GM12878 (cell line): ENCODE measurements around the gene PTGER4. TPM values are rescaled to one million over a fixed set of nuclear protein-coding genes. Genes with fewer than 3 reads are reported as not detected.

Experiments
- ATAC-seq: fragments of 200-7000 bp; cut with Tn5 transposase; 3 replicates; pipeline ENCODE4 v1.9.1; 2020; ENCODE audit warnings: mild to moderate bottlenecking, moderate library complexity
- BruUV-seq: library from RNA; stranded (reverse); fragments of 400-500 nt; replicated peaks from 2 replicates; lab custom pipeline; 2021; lab: Mats Ljungman, UMichigan
- CTCF ChIA-PET: fragments of 300-600 bp; sonication (Branson Sonifier 250); formaldehyde crosslinking; extraction: SDS; loops from one replicate; lab custom pipeline; 2021; ENCODE audit warnings: inconsistent platforms; lab: Yijun Ruan, JAX
- POLR2A ChIA-PET: fragments of 350-600 bp; formaldehyde crosslinking; extraction: SDS; loops from one replicate; lab custom pipeline; 2021; ENCODE audit warnings: inconsistent platforms; lab: Charles Lee
- RAD21 ChIA-PET: fragments of 300-600 bp; sonication (Branson Sonifier 250); formaldehyde crosslinking; loops from one replicate; lab custom pipeline; 2023; ENCODE audit warnings: antibody characterized with exemption; ENCODE audit not compliant: unreplicated experiment; lab: Charles Lee
- SMC1A ChIA-PET: fragments of 300-600 bp; sonication (Branson Sonifier 250); formaldehyde crosslinking; loops from one replicate; lab custom pipeline; 2023; ENCODE audit not compliant: unreplicated experiment, uncharacterized antibody; lab: Charles Lee
- DNase-seq: peaks from one replicate; pipeline ENCODE4 v3.0.0-alpha.2; 2011; ENCODE audit warnings: low read depth, low spot score
- FAIRE-seq: peaks from 3 replicates; lab custom pipeline; 2011; peaks lifted over from hg19 to GRCh38; lab: Jason Lieb, UNC
- H2AFZ ChIP-seq: 2 replicates; pipeline ENCODE4 v1.6.0; 2011; ENCODE audit warnings: low read depth, low read length, control low read depth; ENCODE audit not compliant: control insufficient read depth
- H3K27ac ChIP-seq: 2 replicates; pipeline ENCODE4 v1.5.1; 2011; ENCODE audit warnings: control low read depth; ENCODE audit not compliant: control insufficient read depth, insufficient read depth
- H3K27me3 ChIP-seq, 2 experiments: replicated peaks in 1 of 2; 2 replicates each; pipeline versions ENCODE4 v1.6.0 to v1.6.1; 2011; ENCODE audit warnings: low read length in 1 of 2; ENCODE audit not compliant: control insufficient read depth in 2 of 2, insufficient read depth in 2 of 2
- H3K36me3 ChIP-seq, 2 experiments: 2 replicates each; pipeline ENCODE4 v1.5.1; 2011; ENCODE audit warnings: low read length in 1 of 2; ENCODE audit not compliant: control insufficient read depth in 2 of 2, insufficient read depth in 2 of 2
- H3K4me1 ChIP-seq: 2 replicates; pipeline ENCODE4 v1.6.1; 2011; ENCODE audit warnings: mild to moderate bottlenecking, low read length, moderate library complexity, mixed read lengths; ENCODE audit not compliant: control insufficient read depth, insufficient read depth
- H3K4me2 ChIP-seq: 2 replicates; pipeline ENCODE4 v1.6.0; 2011; ENCODE audit warnings: control low read depth; ENCODE audit not compliant: control insufficient read depth, insufficient read depth
- H3K4me3 ChIP-seq: fragments of 200-600 bp; sonication (generic); 2 replicates; pipeline ENCODE4 v1.5.1; 2016
- H3K79me2 ChIP-seq: 2 replicates; pipeline ENCODE4 v1.6.0; 2011; ENCODE audit warnings: low read length; ENCODE audit not compliant: control insufficient read depth, insufficient read depth
- H3K9ac ChIP-seq: 2 replicates; pipeline ENCODE4 v1.8.0; 2011; ENCODE audit warnings: low read length, control low read depth, mixed read lengths; ENCODE audit not compliant: control insufficient read depth, insufficient read depth
- H3K9me3 ChIP-seq: replicated peaks from 3 replicates; pipeline ENCODE4 v1.5.1; 2011; ENCODE audit warnings: mild to moderate bottlenecking, low read length; ENCODE audit not compliant: control insufficient read depth, insufficient read depth
- H4K20me1 ChIP-seq: 2 replicates; pipeline ENCODE4 v1.6.0; 2011; ENCODE audit not compliant: control insufficient read depth, insufficient read depth
- EZH2 ChIP-seq: IDR thresholded peaks from 2 replicates; pipeline ENCODE4 v1.6.1; 2012; ENCODE audit warnings: low read depth, mild to moderate bottlenecking, control low read depth, inconsistent platforms, low read length, borderline replicate concordance; ENCODE audit not compliant: control insufficient read depth
- GATAD2B ChIP-seq: fragments of 450-650 bp; conservative IDR thresholded peaks from 2 replicates; pipeline ENCODE4 v1.6.1; 2017; ENCODE audit warnings: low read depth, mild to moderate bottlenecking, moderate library complexity
- IKZF2 ChIP-seq, 2 experiments: fragments of 450-650 bp; IDR thresholded peaks; 2 replicates each; pipeline ENCODE4 v1.6.1; 2017; ENCODE audit warnings: mild to moderate bottlenecking in 2 of 2, moderate library complexity in 2 of 2
- POU2F2 ChIP-seq: IDR thresholded peaks from 3 replicates; pipeline ENCODE4 v1.6.1; 2011; ENCODE audit warnings: low read depth, mild to moderate bottlenecking, low read length, borderline replicate concordance
- PRDM15 ChIP-seq: fragments of 450-650 bp; formaldehyde crosslinking; IDR thresholded peaks from 2 replicates; pipeline ENCODE4 v1.4.0; 2020; ENCODE audit warnings: mild to moderate bottlenecking, moderate library complexity
- RAD51 ChIP-seq: fragments of 450-650 bp; IDR thresholded peaks from 2 replicates; pipeline ENCODE4 v1.6.1; 2016; ENCODE audit warnings: moderate library complexity, mild to moderate bottlenecking, inconsistent platforms
- RUNX3 ChIP-seq: IDR thresholded peaks from 2 replicates; pipeline ENCODE4 v1.6.1; 2012; ENCODE audit warnings: low read length, inconsistent platforms
- SP1 ChIP-seq: IDR thresholded peaks from one replicate; pipeline ENCODE4 v1.6.1; 2011; ENCODE audit warnings: low read depth, low read length
- SUPT20H ChIP-seq: IDR thresholded peaks from 2 replicates; pipeline ENCODE4 v1.6.1; 2011; ENCODE audit warnings: low read depth, mild to moderate bottlenecking, low read length, moderate library complexity, borderline replicate concordance; ENCODE audit not compliant: control insufficient read depth
- ZNF274 ChIP-seq: IDR thresholded peaks from one replicate; pipeline ENCODE4 v1.8.0; 2011; ENCODE audit not compliant: insufficient read length, insufficient read depth
- in situ Hi-C: fragments of 300-500 bp; cut with MboI; formaldehyde crosslinking; loops from 9 replicates; pipeline ENCODE4 v1.14.3; 2018; ENCODE audit warnings: mixed read lengths
- intact Hi-C: fragments of 100-400 bp; cut with micrococcal nuclease; formaldehyde crosslinking; loops from one replicate; pipeline ENCODE4 v1.14.2; 2022; ENCODE audit not compliant: unreplicated experiment
- polyA plus RNA-seq, 11 experiments: library from polyadenylated mRNA; depleted of rRNA in 4 of 11; unstranded in 6 of 11; stranded (reverse) in 5 of 11; fragments of >200 nt; fragmentation: Nextera tagmentation in 4 of 11; fragmentation: Illumina TruSeq in 1 of 11; extraction: Ambion mirVana in 4 of 11; extraction: Trizol in 1 of 11; gene quantifications; 1 replicate in 1 of 11; 2 replicates in 10 of 11; pipeline versions ENCODE4 v1.2.1 to v1.2.3, GENCODE V29; 2011 to 2016; ENCODE audit warnings: inconsistent platforms in 2 of 11, missing spikeins in 2 of 11, low read depth in 1 of 11
- total RNA-seq, 4 experiments: library from RNA; depleted of rRNA in 3 of 4; stranded (reverse); fragments of >200 nt in 3 of 4; fragmentation: Illumina TruSeq in 1 of 4; extraction: Trizol in 1 of 4; gene quantifications; 2 replicates each; pipeline versions ENCODE4 v1.2.1 to v1.2.3, GENCODE V29; 2013 to 2021
- TF ChIP-seq, protein P1 (sequence below): IDR thresholded peaks from 2 replicates; pipeline ENCODE4 v1.6.1; 2011; ENCODE audit warnings: low read depth, mild to moderate bottlenecking, low read length, moderate library complexity, borderline replicate concordance; ENCODE audit errors: extremely low read depth
- TF ChIP-seq, protein P2 (sequence below): fragments of 450-650 bp; IDR thresholded peaks from 2 replicates; pipeline ENCODE4 v1.6.1; 2018; ENCODE audit warnings: mild to moderate bottlenecking, low read depth, moderate library complexity; ENCODE audit not compliant: partially characterized antibody
- TF ChIP-seq, protein P3 (sequence below): IDR thresholded peaks from 2 replicates; pipeline ENCODE4 v1.6.1; 2012; ENCODE audit warnings: mild to moderate bottlenecking, low read depth, low read length

The PTGER4 gene
- total and polyA plus RNA-seq, 10 of the 15 experiments (the other 5 are each of a cell fraction or from before 2014, with no cell fraction given), result 0.15 to 3.7 (median 0.62) TPM

DNA sequence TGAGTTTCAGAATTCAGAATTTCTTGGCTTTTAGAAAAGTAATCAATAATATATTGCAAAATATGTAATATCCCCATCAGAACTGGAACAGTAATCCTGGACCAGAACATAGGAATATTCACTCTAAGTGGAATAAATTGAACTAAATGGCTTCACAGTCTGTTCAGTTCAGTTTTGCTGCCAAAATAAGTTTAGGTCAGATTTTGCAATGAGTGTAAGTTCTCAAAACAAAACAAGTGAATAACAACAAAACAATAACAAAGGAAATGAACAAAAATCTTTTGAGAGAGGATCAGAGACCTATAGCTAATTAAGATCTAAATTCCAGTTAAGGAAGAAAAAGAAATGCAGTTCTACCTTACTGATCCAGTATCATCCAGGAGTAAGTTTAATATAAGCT is 9.3 kb downstream of the PTGER4 start:
- Histone ChIP-seq H3K4me2 (no peak overlapping the region), H3K27me3 (no peaks in the 10 kb centered on the region), H3K27ac (no peak overlapping the region), H3K9ac (no peak overlapping the region), H3K36me3 (no peaks in the 10 kb centered on the region), H3K79me2 (no peaks in the 10 kb centered on the region), H3K4me1 (no peaks in the 10 kb centered on the region), H3K4me3 (no peak overlapping the region), H4K20me1 (no peaks in the 10 kb centered on the region), H3K9me3 (no peaks in the 10 kb centered on the region), H2AFZ (no peak overlapping the region)
- ChIA-PET POLR2A (no interaction called here), CTCF (interaction anchor here (0.8 to 4.3 kb wide), 17 partner anchors 10 to 1112 kb away, joined by 3 to 28 read pairs (median 4); no protein-coding TSS in a partner anchor), RAD21 (interaction anchor here (1.2 to 3.3 kb wide), 5 partner anchors 24 to 1108 kb away, joined by 3 to 18 read pairs (median 4); no protein-coding TSS in a partner anchor), SMC1A (interaction anchor here (0.6 to 4.0 kb wide), 15 partner anchors 25 to 1090 kb away, joined by 3 to 15 read pairs (median 4); no protein-coding TSS in a partner anchor)
- intact Hi-C loops, result loop anchor here (1.0 to 10.0 kb wide), 9 partner anchors 48 to 1112 kb away; no protein-coding TSS in a partner anchor
- no peak for DNase-seq
- no peak for FAIRE-seq
- TF ChIP-seq, protein P1, sequence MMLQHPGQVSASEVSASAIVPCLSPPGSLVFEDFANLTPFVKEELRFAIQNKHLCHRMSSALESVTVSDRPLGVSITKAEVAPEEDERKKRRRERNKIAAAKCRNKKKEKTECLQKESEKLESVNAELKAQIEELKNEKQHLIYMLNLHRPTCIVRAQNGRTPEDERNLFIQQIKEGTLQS, result no peak
- no peak for TF ChIP-seq IKZF2 (IDR thresholded peaks at IDR 0.05)
- TF ChIP-seq SUPT20H, result no peak
- TF ChIP-seq, protein P2, sequence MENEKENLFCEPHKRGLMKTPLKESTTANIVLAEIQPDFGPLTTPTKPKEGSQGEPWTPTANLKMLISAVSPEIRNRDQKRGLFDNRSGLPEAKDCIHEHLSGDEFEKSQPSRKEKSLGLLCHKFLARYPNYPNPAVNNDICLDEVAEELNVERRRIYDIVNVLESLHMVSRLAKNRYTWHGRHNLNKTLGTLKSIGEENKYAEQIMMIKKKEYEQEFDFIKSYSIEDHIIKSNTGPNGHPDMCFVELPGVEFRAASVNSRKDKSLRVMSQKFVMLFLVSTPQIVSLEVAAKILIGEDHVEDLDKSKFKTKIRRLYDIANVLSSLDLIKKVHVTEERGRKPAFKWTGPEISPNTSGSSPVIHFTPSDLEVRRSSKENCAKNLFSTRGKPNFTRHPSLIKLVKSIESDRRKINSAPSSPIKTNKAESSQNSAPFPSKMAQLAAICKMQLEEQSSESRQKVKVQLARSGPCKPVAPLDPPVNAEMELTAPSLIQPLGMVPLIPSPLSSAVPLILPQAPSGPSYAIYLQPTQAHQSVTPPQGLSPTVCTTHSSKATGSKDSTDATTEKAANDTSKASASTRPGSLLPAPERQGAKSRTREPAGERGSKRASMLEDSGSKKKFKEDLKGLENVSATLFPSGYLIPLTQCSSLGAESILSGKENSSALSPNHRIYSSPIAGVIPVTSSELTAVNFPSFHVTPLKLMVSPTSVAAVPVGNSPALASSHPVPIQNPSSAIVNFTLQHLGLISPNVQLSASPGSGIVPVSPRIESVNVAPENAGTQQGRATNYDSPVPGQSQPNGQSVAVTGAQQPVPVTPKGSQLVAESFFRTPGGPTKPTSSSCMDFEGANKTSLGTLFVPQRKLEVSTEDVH, result no peak
- TF ChIP-seq, protein P3, sequence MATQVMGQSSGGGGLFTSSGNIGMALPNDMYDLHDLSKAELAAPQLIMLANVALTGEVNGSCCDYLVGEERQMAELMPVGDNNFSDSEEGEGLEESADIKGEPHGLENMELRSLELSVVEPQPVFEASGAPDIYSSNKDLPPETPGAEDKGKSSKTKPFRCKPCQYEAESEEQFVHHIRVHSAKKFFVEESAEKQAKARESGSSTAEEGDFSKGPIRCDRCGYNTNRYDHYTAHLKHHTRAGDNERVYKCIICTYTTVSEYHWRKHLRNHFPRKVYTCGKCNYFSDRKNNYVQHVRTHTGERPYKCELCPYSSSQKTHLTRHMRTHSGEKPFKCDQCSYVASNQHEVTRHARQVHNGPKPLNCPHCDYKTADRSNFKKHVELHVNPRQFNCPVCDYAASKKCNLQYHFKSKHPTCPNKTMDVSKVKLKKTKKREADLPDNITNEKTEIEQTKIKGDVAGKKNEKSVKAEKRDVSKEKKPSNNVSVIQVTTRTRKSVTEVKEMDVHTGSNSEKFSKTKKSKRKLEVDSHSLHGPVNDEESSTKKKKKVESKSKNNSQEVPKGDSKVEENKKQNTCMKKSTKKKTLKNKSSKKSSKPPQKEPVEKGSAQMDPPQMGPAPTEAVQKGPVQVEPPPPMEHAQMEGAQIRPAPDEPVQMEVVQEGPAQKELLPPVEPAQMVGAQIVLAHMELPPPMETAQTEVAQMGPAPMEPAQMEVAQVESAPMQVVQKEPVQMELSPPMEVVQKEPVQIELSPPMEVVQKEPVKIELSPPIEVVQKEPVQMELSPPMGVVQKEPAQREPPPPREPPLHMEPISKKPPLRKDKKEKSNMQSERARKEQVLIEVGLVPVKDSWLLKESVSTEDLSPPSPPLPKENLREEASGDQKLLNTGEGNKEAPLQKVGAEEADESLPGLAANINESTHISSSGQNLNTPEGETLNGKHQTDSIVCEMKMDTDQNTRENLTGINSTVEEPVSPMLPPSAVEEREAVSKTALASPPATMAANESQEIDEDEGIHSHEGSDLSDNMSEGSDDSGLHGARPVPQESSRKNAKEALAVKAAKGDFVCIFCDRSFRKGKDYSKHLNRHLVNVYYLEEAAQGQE, result no peak
- no peak for TF ChIP-seq POU2F2
- no peak for TF ChIP-seq RUNX3
- no peak for TF ChIP-seq GATAD2B
- no peak for TF ChIP-seq SP1
- TF ChIP-seq PRDM15 (CRISPR knock-in tag), result no peak
- no peak for TF ChIP-seq EZH2
- TF ChIP-seq ZNF274, result no peak
- no peak for TF ChIP-seq RAD51
- in situ Hi-C loops, result loop anchor here (25.0 kb wide), 1 partner anchor 1102 kb away; no protein-coding TSS in a partner anchor
- BruUV-seq, result no TSS peak
- no peak for ATAC-seq
